ENCODE measurements around the gene SUZ12. TPM values are rescaled to one million over a fixed set of nuclear protein-coding genes. Genes with fewer than 3 reads are reported as not detected.
A peak's percentile ranks its signal among the peaks of the same experiment; 100 is the strongest.
"Not testable (repeated sequence)": the region's sequence is repeated elsewhere in the genome, so short reads cannot be mapped to it uniquely, and the experiment has no call there.

The SUZ12 gene
- 10 to 100 TPM; 27.7 to 29.4 TPM for total RNA-seq

DNA sequence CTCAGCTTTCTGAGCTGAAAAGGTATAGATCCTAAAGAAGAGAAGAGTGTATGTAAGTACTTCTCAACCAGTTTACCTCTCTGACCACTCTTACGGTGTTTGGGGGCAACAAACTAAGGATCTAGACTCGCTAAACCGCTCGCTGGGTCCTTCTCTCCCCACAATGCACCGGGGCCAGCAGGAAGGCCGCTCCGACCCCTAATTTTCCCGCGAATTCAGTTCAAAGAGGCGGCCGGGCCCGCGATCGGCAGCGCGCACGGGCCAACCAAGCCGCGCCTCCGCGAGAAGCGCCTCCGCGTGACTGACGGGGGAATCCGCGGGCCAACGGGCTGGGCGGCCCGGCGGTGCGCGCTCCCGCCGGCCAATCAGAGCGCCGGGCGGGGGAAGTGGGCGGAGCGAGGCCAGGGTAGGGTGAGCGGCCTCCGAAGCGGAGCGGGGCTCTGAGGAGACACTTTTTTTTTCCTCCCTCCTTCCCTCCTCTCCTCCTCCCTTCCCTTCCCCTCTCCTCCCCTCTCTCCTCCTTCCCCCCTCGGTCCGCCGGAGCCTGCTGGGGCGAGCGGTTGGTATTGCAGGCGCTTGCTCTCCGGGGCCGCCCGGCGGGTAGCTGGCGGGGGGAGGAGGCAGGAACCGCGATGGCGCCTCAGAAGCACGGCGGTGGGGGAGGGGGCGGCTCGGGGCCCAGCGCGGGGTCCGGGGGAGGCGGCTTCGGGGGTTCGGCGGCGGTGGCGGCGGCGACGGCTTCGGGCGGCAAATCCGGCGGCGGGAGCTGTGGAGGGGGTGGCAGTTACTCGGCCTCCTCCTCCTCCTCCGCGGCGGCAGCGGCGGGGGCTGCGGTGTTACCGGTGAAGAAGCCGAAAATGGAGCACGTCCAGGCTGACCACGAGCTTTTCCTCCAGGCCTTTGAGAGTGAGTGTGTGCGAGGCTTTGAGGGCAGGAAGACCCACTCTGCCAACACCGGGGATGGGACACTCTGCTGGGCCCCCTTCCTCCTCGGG is at the start of gene SUZ12:
Gene SUZ12, plus strand, starts transcription at position 393 of the 995 bp plus-strand sequence. Its CDS starts 240 bp downstream, at position 633.
- DNase-seq, result peak; percentile 88
- intact Hi-C loops (cut with DNase I); H3K9me3 ChIP-seq; H3K27me3 ChIP-seq; H3K36me3 ChIP-seq; H3K4me1 ChIP-seq: not testable (repeated sequence)
- Histone ChIP-seq H3K9ac (ENCODE audit: low read depth in 2 of 2, low read length in 2 of 2) (peak within 1 kb of the TSS; percentile 46 to 68), H3K27ac (peak within 1 kb of the TSS; percentile 85), H3K4me3 (peak within 1 kb of the TSS; percentile 68)

DNA sequence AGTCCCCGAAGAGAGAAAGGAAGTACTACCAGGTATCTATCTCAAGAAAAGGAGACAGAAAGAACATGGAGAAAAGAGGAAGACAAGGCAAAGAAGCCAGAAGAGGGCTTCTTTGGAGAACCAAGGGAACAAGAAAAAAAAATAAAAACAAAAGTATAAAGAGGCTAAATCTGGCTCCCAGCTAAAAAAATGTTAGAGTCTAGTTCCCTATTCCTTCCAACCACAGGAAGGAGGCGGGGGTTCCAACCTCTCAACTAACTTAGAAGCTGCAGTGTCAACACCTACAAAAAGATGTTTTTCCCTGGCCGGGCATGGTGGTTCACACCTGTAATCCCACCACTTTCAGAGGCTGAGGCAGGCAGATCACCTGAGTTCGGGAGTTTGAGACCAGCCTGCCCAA is 48.7 kb upstream of the SUZ12 start:
- Histone ChIP-seq H3K4me1 (no peaks in the 10 kb centered on the region), H3K36me3 (peaks cover 30% of the 10 kb centered on the region), H3K9ac (ENCODE audit: low read depth in 2 of 2, low read length in 2 of 2) (no peak overlapping the region), H3K9me3 (no peaks in the 10 kb centered on the region), H3K4me3 (no peak overlapping the region), H3K27me3 (no peaks in the 10 kb centered on the region), H3K27ac (no peak overlapping the region)
- intact Hi-C loops (cut with DNase I), result no loop called here
- no peak for DNase-seq
- TF ChIP-seq, protein P1, sequence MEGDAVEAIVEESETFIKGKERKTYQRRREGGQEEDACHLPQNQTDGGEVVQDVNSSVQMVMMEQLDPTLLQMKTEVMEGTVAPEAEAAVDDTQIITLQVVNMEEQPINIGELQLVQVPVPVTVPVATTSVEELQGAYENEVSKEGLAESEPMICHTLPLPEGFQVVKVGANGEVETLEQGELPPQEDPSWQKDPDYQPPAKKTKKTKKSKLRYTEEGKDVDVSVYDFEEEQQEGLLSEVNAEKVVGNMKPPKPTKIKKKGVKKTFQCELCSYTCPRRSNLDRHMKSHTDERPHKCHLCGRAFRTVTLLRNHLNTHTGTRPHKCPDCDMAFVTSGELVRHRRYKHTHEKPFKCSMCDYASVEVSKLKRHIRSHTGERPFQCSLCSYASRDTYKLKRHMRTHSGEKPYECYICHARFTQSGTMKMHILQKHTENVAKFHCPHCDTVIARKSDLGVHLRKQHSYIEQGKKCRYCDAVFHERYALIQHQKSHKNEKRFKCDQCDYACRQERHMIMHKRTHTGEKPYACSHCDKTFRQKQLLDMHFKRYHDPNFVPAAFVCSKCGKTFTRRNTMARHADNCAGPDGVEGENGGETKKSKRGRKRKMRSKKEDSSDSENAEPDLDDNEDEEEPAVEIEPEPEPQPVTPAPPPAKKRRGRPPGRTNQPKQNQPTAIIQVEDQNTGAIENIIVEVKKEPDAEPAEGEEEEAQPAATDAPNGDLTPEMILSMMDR (IDR thresholded peaks at IDR 0.05), result no peak

GRCh38 chr17:31900877-31901276 is 35.9 kb upstream of the SUZ12 start:
- H3K27ac ChIP-seq, result peak overlapping the region; percentile 48
- H3K4me1 ChIP-seq, result peaks cover 6% of the 10 kb centered on the region
- no peaks in the 10 kb centered on the region for H3K27me3 ChIP-seq
- intact Hi-C loops (cut with DNase I), result loop anchor here (5.0 kb wide), 1 partner anchor 34 kb away; no protein-coding TSS in a partner anchor
- no peaks in the 10 kb centered on the region for H3K36me3 ChIP-seq
- TF ChIP-seq, protein P1 (IDR thresholded peaks at IDR 0.05), result no peak
- peak overlapping the region; percentile 72 to 80 for H3K9ac ChIP-seq (ENCODE audit: low read depth in 2 of 2, low read length in 2 of 2)
- no peak for DNase-seq
- peak overlapping the region; percentile 59 for H3K4me3 ChIP-seq
- H3K9me3 ChIP-seq, result no peaks in the 10 kb centered on the region

DNA sequence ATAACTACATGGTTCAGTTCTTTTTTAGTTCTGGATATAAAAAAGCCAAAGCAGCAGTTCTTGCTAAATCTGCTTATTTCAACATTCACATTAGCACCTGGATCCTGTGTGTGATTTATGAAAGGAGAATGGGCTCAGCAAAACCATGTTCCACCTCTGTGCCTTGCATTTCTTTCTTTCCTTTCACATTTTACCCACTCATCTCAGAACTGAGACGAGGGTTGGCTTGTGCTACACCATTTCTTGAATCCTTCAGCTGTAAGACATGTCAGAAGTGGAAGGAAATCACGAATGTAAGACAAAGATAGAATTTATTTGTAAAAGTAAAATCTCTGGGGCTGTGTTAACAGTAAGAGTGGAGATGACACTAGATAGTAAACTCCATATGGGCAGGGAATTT is 34.1 kb upstream of the SUZ12 start:
- DNase-seq, result no peak
- no peak overlapping the region for H3K4me3 ChIP-seq
- no peaks in the 10 kb centered on the region for H3K27me3 ChIP-seq
- intact Hi-C loops (cut with DNase I), result loop anchor here (5.0 kb wide), 1 partner anchor 35 kb away; no protein-coding TSS in a partner anchor
- TF ChIP-seq, protein P1 (IDR thresholded peaks at IDR 0.05), result no peak
- H3K36me3 ChIP-seq, result no peaks in the 10 kb centered on the region
- H3K4me1 ChIP-seq, result peaks cover 6% of the 10 kb centered on the region
- no peaks in the 10 kb centered on the region for H3K9me3 ChIP-seq
- H3K27ac ChIP-seq, result no peak overlapping the region
- no peak overlapping the region for H3K9ac ChIP-seq (ENCODE audit: low read depth in 2 of 2, low read length in 2 of 2)

GRCh38 chr17:31903401-31903800 is 33.4 kb upstream of the SUZ12 start:
- peaks cover 6% of the 10 kb centered on the region for H3K4me1 ChIP-seq
- no peak overlapping the region for H3K9ac ChIP-seq (ENCODE audit: low read depth in 2 of 2, low read length in 2 of 2)
- intact Hi-C loops (cut with DNase I), result loop anchor here (5.0 kb wide), 1 partner anchor 36 kb away; no protein-coding TSS in a partner anchor
- H3K4me3 ChIP-seq, result no peak overlapping the region
- no peak overlapping the region for H3K27ac ChIP-seq
- no peak for DNase-seq
- no peaks in the 10 kb centered on the region for H3K27me3 ChIP-seq
- TF ChIP-seq, protein P1 (IDR thresholded peaks at IDR 0.05), result no peak
- no peaks in the 10 kb centered on the region for H3K36me3 ChIP-seq
- no peaks in the 10 kb centered on the region for H3K9me3 ChIP-seq
